ENCODE measurements around the gene PNPLA7. TPM values are rescaled to one million over a fixed set of nuclear protein-coding genes. Genes with fewer than 3 reads are reported as not detected.

Gene PNPLA7
- total and polyA plus RNA-seq, 9 donors, result 0.80 to 3.6 (median 2.1) TPM

- no peak overlapping the region for H3K27ac ChIP-seq (ENCODE audit: low read length)
- H3K36me3 ChIP-seq (ENCODE audit: control insufficient read depth, insufficient read depth, low read length), result no peaks in the 10 kb centered on the region
- WGBS (ENCODE audit: insufficient coverage), result 67% methylated on average over 13 of the region's 18 CpGs
- no peak overlapping the region for H3K4me3 ChIP-seq (ENCODE audit: low read length)
- H3K9me3 ChIP-seq (replicated peaks; ENCODE audit: control insufficient read depth, low read depth, low read length), result no peaks in the 10 kb centered on the region
- DNase-seq, result no peak
- no peaks in the 10 kb centered on the region for H3K27me3 ChIP-seq (ENCODE audit: control insufficient read depth, insufficient read depth, low read length)
- peaks cover 21% of the 10 kb centered on the region for H3K4me1 ChIP-seq (ENCODE audit: control insufficient read depth, insufficient read depth, low read length)
Observed at GRCh38 chr9:137426018-137426681, 124.1 kb downstream of the PNPLA7 start.

GRCh38 chr9:137423514-137424291 lies 126.5 kb downstream of the PNPLA7 start:
- WGBS (ENCODE audit: insufficient coverage), result 12% methylated on average over 76 of the region's 77 CpGs
- Histone ChIP-seq H3K9me3 (replicated peaks; ENCODE audit: control insufficient read depth, low read depth, low read length) (no peaks in the 10 kb centered on the region), H3K4me3 (ENCODE audit: low read length) (peak overlapping the region; percentile 19), H3K4me1 (ENCODE audit: control insufficient read depth, insufficient read depth, low read length) (peaks cover 11% of the 10 kb centered on the region), H3K27me3 (ENCODE audit: control insufficient read depth, insufficient read depth, low read length) (no peaks in the 10 kb centered on the region), H3K27ac (ENCODE audit: low read length) (no peak overlapping the region), H3K36me3 (ENCODE audit: control insufficient read depth, insufficient read depth, low read length) (no peaks in the 10 kb centered on the region)
- DNase-seq, result no peak

- H3K27ac ChIP-seq (ENCODE audit: low read length), result no peak within 1 kb of the TSS
- WGBS (ENCODE audit: insufficient coverage), result under 1% methylated on average over 113 of the region's 113 CpGs
- DNase-seq, result peak; percentile 95
Observed at GRCh38 chr9:137422604-137423513, 127.3 kb downstream of the PNPLA7 start, which contains the start of the genes EXD3 and NOXA1. EXD3 (minus strand) TSS chr9:137423162; CDS start chr9:137395357, 27,805 bp downstream. NOXA1 (plus strand) TSS chr9:137423393; CDS start chr9:137423530, 137 bp downstream.

GRCh38 chr9:137421838-137422603 lies 128.2 kb downstream of the PNPLA7 start:
- H3K36me3 ChIP-seq (ENCODE audit: control insufficient read depth, insufficient read depth, low read length), result no peaks in the 10 kb centered on the region
- no peak overlapping the region for H3K27ac ChIP-seq (ENCODE audit: low read length)
- H3K4me1 ChIP-seq (ENCODE audit: control insufficient read depth, insufficient read depth, low read length), result peaks cover 11% of the 10 kb centered on the region
- WGBS (ENCODE audit: insufficient coverage), result 6% methylated on average over 9 of the region's 11 CpGs
- H3K9me3 ChIP-seq (replicated peaks; ENCODE audit: control insufficient read depth, low read depth, low read length), result no peaks in the 10 kb centered on the region
- H3K4me3 ChIP-seq (ENCODE audit: low read length), result peak overlapping the region; percentile 63
- H3K27me3 ChIP-seq (ENCODE audit: control insufficient read depth, insufficient read depth, low read length), result no peaks in the 10 kb centered on the region
- DNase-seq, result no peak

More at GRCh38 chr9:137422604-137423513, 127.3 kb downstream of the PNPLA7 start, which contains the start of the genes EXD3 and NOXA1:
- Histone ChIP-seq H3K4me3 (ENCODE audit: low read length) (peak within 1 kb of the TSS; percentile 63), H3K36me3 (ENCODE audit: control insufficient read depth, insufficient read depth, low read length) (no peaks in the 10 kb centered on the region), H3K27me3 (ENCODE audit: control insufficient read depth, insufficient read depth, low read length) (no peaks in the 10 kb centered on the region), H3K9me3 (replicated peaks; ENCODE audit: control insufficient read depth, low read depth, low read length) (no peaks in the 10 kb centered on the region), H3K4me1 (ENCODE audit: control insufficient read depth, insufficient read depth, low read length) (peaks cover 11% of the 10 kb centered on the region)

- Histone ChIP-seq H3K27me3 (ENCODE audit: control insufficient read depth, insufficient read depth, low read length) (no peaks in the 10 kb centered on the region), H3K9me3 (replicated peaks; ENCODE audit: control insufficient read depth, low read depth, low read length) (no peaks in the 10 kb centered on the region), H3K4me3 (ENCODE audit: low read length) (no peak overlapping the region), H3K27ac (ENCODE audit: low read length) (no peak overlapping the region), H3K4me1 (ENCODE audit: control insufficient read depth, insufficient read depth, low read length) (peaks cover 12% of the 10 kb centered on the region), H3K36me3 (ENCODE audit: control insufficient read depth, insufficient read depth, low read length) (no peaks in the 10 kb centered on the region)
- WGBS (ENCODE audit: insufficient coverage), result 64% methylated on average over 99 of the region's 99 CpGs
- no peak for DNase-seq
Observed at GRCh38 chr9:137417161-137418021, 132.8 kb downstream of the PNPLA7 start.

- Histone ChIP-seq H3K27ac (ENCODE audit: low read length) (no peak overlapping the region), H3K4me1 (ENCODE audit: control insufficient read depth, insufficient read depth, low read length) (peaks cover 14% of the 10 kb centered on the region)
- DNase-seq, result no peak
Observed at GRCh38 chr9:137416563-137417151, 133.5 kb downstream of the PNPLA7 start.

GRCh38 chr9:137416006-137416562 lies 134.1 kb downstream of the PNPLA7 start:
- Histone ChIP-seq H3K27ac (ENCODE audit: low read length) (no peak overlapping the region), H3K9me3 (replicated peaks; ENCODE audit: control insufficient read depth, low read depth, low read length) (no peaks in the 10 kb centered on the region), H3K4me3 (ENCODE audit: low read length) (no peak overlapping the region), H3K27me3 (ENCODE audit: control insufficient read depth, insufficient read depth, low read length) (no peaks in the 10 kb centered on the region), H3K4me1 (ENCODE audit: control insufficient read depth, insufficient read depth, low read length) (peaks cover 17% of the 10 kb centered on the region), H3K36me3 (ENCODE audit: control insufficient read depth, insufficient read depth, low read length) (no peaks in the 10 kb centered on the region)
- 91% methylated on average over 17 of the region's 23 CpGs for WGBS (ENCODE audit: insufficient coverage)
- DNase-seq, result no peak

More at GRCh38 chr9:137416563-137417151, 133.5 kb downstream of the PNPLA7 start:
- H3K4me3 ChIP-seq (ENCODE audit: low read length), result no peak overlapping the region
- H3K36me3 ChIP-seq (ENCODE audit: control insufficient read depth, insufficient read depth, low read length), result no peaks in the 10 kb centered on the region
- H3K9me3 ChIP-seq (replicated peaks; ENCODE audit: control insufficient read depth, low read depth, low read length), result no peaks in the 10 kb centered on the region
- H3K27me3 ChIP-seq (ENCODE audit: control insufficient read depth, insufficient read depth, low read length), result no peaks in the 10 kb centered on the region
- WGBS (ENCODE audit: insufficient coverage), result 91% methylated on average over 40 of the region's 45 CpGs

GRCh38 chr9:137415451-137415850 lies 134.8 kb downstream of the PNPLA7 start:
- no peak overlapping the region for H3K4me3 ChIP-seq (ENCODE audit: low read length)
- no peak overlapping the region for H3K27ac ChIP-seq (ENCODE audit: low read length)
- no peaks in the 10 kb centered on the region for H3K27me3 ChIP-seq (ENCODE audit: control insufficient read depth, insufficient read depth, low read length)
- H3K9me3 ChIP-seq (replicated peaks; ENCODE audit: control insufficient read depth, low read depth, low read length), result no peaks in the 10 kb centered on the region
- no peaks in the 10 kb centered on the region for H3K36me3 ChIP-seq (ENCODE audit: control insufficient read depth, insufficient read depth, low read length)
- DNase-seq, result no peak
- peaks cover 18% of the 10 kb centered on the region for H3K4me1 ChIP-seq (ENCODE audit: control insufficient read depth, insufficient read depth, low read length)
- 92% methylated on average over 3 of the region's 5 CpGs for WGBS (ENCODE audit: insufficient coverage)
